Measurements from ENCODE around the gene ZFP37.
"Not testable (repeated sequence)": the region's sequence is repeated elsewhere in the genome, so short reads cannot be mapped to it uniquely, and the experiment has no call there.

ZFP37 gene

DNA sequence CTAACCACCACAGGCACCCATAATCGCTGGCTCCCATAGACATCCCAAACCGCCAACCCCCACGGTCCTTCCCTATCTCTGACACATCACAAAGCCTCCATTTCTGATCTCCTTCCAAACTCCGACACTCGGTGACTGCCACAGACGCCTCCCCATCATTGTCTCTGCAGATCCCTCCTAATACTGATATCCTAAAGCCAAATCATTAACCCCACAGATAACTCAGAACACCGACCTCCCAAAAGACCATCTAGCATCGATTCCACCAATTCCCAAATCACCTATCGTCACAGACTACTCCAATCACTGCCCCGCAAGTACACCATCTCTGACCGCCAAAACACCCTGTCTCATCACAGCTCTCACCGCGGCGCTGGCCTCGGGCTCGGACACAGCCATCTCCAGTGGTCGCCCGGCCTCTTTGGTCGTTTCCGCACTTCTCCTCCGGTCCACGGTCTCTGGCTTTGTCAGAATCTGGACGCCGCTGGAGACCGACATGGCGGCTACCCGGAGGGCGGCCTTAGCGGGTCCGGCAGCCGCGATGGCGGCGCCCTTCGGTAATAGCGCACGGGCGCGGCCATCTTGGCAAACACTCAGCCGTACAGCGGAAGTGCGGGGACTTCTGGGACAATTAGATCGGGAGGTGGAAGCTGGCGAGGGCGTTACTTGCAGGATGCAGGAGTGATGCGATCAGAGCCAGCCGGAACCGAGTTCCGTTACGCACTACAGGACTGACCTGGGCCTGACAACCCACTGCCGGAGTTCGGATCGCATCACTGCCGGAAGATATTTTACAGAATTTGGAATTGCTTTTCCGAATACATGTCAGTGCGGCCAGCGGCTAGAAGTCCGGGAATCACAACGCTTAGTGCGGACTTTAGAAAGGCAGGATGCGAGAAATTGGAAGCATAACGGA, at the start of gene ZFP37:
Gene ZFP37, minus strand, starts transcription at position 534 of the 916 bp plus-strand sequence. Its CDS starts 36 bp downstream, at position 498.
- peak; percentile 98 for ATAC-seq
- DNase-seq: peak; percentile 78

DNA sequence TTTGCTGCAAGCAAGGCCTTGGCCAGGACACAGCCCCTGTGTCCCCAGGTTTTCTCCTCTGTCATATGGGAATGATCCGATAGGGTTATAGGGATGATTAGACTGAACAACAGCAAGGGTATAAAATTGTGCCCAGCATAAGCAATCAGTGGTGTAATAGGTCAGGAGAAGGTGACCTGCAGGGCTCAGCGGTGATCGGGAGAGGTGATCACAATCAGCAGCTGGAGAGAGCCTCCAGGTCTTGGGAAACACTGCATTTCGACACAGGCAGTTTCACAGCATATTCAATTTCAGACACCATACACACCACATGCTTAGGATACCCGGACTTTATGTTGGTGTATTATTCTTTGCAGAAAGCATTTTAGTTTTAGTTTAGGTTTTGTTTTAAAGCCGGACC, 48.8 kb upstream of the ZFP37 start:
- ATAC-seq, DNase-seq: not testable (repeated sequence)

DNA sequence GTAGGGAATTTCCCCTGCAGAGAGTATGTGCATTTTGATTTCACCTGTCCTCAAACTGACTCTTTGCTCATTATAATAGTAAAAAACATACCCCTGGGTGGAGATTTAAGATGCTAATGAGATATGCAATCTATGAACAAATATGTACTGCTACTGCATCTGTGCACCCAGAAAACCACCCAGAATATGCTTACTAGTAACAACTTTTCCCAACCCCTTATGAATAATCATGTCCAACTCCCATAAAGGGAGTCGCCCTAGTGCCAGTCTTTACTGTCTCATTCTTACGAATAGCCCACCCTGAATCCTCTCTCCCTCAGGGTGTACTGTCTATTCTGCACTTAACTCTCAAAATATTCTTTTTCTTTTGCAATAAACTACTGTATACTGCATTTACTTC, 39.0 kb upstream of the ZFP37 start:
- DNase-seq (no peak), ATAC-seq (no peak)

GRCh38 chr9:113089924-113090323, 33.4 kb upstream of the ZFP37 start:
- ATAC-seq, DNase-seq: not testable (repeated sequence)

GRCh38 chr9:113089143-113089505, 32.6 kb upstream of the ZFP37 start:
- ATAC-seq, DNase-seq: not testable (repeated sequence)

- ATAC-seq, DNase-seq: not testable (repeated sequence)
Measured at GRCh38 chr9:113088456-113089142, 32.1 kb upstream of the ZFP37 start.

DNA sequence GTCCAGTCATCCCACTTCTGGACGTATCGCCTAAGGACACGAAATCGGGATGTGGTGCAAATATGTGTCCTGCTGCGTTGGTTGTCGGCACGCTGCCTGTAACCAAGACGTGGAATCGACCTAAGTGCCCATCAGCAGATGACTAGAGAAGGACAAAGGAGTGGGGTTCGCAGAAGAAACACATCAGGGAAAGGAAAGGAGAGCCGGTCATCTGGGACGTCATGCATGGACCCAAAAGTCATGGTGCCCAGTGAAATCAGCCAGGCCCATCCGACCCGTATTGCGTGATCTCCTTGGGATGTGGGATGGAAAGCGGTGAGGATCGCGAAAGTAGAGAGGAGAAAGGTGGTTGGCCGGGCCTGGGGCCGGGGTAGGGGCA, 6.4 kb upstream of the ZFP37 start:
- DNase-seq: not testable (repeated sequence)

GRCh38 chr9:113062256-113062931, 5.9 kb upstream of the ZFP37 start:
- DNase-seq, ATAC-seq: not testable (repeated sequence)

More for the DNA sequence above, 6.4 kb upstream of the ZFP37 start:
- not testable (repeated sequence) for ATAC-seq

- ATAC-seq, DNase-seq: not testable (repeated sequence)
Measured at GRCh38 chr9:113061072-113061850, 4.7 kb upstream of the ZFP37 start.

DNA sequence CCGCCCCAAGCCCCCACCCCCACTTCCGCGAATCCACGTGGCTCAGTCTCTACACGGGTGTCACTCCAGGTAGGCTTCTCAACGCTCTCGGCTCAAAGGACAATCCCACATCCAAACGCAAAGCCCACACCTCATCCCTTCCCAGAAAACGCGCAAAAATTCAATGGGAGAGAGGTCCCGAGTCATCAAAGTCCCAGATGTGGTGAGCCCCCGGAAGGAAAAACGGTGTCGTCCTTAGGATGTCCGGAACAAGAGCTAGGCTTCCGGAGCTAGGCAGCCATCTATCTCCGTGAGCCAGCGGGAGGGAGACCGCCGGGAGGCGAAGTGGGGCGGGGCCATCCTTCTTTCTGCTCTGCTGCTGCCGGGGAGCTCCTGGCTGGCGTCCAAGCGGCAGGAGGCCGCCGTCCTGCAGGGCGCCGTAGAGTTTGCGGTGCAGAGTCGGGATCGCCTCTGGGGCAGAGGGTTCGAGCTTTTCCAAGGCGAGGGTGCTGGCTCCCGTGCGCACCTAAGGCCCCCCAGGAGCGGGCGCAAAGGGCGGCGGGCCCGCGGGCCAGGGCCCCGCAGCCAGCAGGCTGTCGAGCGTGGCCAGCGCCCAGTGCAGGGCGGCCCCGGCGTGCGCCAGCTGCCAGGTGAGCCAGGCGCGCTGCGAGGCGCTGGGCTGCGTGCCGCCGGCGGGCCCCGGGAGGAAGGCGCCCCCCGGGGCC, 3.2 kb upstream of the ZFP37 start:
- not testable (repeated sequence) for ATAC-seq, DNase-seq

- DNase-seq (no peak), ATAC-seq (no peak)
Measured at GRCh38 chr9:113057193-113057592, 669 bp upstream of the ZFP37 start.

DNA sequence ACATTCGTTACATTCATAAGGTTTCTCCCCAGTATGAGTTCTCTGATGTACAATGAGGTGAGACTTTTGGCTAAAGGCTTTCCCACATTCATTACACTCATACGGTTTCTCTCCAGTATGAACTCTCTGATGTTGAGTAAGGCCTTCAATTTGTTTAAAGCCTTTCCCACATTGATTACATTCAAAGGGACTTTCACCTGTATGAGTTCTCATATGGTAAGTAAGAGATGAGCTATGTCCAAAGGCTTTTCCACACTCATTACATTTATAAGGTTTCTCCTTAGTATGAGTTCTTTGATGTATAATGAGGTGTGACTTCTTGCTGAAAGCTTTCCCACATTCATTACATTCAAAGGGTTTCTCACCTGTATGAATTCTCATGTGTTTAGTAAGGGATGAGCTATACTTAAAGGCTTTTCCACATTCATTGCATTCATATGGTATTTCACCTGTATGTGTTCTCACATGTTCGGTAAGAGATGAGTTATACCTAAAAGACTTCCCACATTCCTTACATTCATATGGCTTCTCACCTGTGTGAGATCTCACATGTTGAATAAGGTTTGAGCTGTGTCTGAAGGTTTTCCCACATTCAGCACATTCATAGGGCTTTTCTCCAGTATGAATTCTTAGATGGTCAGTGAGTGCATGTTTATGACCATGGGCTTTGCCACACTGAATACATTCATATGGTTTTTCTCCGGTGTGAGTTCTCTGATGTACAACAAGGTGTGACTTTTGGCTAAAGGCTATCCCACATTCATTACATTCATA, 13.5 kb downstream of the ZFP37 start:
- DNase-seq (no peak), ATAC-seq (no peak)

DNA sequence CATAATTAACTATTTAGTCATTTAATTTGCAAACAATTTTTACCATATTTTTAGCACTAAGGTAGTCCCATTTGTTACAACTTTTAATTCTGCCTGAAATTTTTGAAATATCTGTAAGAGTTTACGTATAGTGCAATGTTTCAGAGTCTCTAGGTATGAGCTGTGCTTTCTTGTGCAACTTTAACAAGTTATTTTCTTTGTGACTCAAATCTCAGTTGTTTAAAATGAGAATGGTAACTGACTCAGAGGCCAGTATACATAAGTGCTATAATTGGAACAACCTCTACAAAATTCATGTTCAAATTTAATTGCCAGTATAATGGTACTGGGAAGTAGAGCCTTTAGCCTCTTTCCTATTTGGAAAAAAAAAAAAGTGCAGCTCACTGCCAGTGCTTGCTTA, 30.3 kb downstream of the ZFP37 start:
- ATAC-seq: no peak
- DNase-seq: no peak

DNA sequence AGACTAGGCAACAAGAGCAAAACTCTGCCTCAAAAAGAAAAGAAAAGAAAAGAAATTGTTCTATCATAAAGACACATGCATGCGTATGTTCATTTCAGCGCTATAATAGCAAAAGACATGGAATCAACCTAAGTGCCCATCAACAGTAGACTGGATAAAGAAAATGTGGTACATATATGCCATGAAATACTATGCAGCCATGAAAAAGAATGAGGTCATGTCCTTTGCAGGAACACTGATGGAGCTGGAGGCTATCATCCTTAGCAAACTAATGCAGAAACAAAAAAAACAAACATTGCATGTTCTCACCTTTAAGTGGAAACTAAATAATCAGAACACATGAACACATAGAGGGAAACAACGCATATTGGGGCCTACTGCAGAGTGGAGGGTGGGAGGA, 38.3 kb downstream of the ZFP37 start:
- DNase-seq: no peak

GRCh38 chr9:113012492-113012891, 44.0 kb downstream of the ZFP37 start:
- DNase-seq: no peak
- ATAC-seq: no peak

More for the DNA sequence above, 38.3 kb downstream of the ZFP37 start:
- ATAC-seq: no peak

DNA sequence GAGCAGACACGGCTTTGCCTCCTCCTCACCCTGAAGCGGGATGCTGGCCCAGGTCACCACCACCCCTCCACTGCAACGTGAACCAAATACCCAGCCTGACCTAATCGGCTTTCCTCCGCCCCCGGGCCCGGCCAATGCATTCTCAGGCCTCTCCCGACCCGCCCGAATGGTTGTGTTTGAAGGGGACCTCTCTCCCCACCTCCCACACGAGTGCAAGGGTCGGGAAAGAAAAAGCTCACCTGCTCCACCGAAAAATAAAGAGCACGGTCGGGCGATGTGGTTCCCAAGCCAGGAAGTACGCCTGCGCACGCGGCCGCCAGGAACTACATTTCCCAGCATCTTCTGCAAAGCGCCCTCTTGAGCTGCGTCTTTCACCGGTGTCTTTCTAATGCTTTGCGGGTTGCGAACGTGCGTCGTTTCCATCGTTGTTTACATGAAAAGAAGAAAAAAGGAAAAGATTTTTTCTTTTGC, 44.6 kb downstream of the ZFP37 start, which contains the start of gene ZNF883:
Gene ZNF883, minus strand, starts transcription at position 282 of the 471 bp plus-strand sequence.
- ATAC-seq (no peak), DNase-seq (peak; percentile 24)

GRCh38 chr9:113005777-113006176, 50.7 kb downstream of the ZFP37 start:
- ATAC-seq (no peak), DNase-seq (no peak)

DNA sequence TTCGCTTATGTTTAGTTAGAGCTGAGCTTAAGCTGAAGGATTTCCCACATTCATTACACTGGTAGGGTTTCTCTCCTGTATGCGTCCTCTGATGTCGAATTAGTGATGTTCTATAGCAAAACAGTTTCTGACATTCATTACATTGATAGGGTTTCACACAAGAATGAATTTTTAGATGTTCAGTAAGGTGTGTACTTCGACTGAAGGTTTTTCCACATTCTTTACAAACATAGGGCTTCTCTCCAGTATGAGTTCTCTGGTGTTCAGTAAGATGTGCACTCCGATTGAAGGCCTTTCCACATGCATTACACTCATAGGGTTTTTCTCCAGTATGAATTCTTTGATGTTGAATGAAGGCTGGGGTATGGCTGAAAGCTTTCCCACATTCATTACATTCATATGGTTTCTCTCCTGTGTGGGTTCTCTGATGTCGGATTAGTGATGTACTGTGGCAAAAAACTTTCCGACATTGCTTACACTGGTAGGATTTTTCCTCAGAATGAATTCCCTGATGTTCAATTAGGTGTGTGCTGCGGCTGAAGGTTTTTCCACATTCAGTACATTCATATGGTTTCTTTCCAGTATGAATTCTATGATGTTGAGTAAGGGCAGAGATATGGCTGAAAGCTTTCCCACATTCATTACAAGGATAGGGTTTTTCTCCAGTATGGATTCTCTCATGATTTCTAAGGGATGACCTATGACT, 59.1 kb downstream of the ZFP37 start:
- no peak for ATAC-seq
- no peak for DNase-seq

Data from stimulated activated naive CD8-positive, alpha-beta T cell treated with anti-CD3 and anti-CD28 coated beads, Interleukin-15, Interleukin-2, amounts not matched to agents 100 U/mL and 50 U/mL, for 24 hours (primary cell).